Measurements from ENCODE around the gene PPA2.

DNA sequence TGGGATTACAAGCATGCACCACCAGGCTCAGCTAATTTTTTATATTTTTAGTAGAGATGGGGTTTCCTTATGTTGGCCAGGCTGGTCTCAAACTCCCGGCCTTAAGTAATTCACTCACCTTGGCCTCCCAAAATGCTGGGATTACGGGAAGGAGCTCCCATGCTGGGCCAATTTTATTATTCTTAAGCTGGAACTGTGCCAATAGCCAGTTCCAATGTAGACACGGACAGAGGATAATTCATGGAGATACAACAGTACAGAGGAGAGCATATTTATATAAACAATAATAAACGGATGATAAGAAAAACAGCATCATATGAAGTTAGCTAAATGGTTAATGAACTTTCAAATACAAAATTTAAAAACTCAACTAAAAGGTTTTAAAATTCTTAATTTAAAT, 87.8 kb downstream of the PPA2 start:
- TF ChIP-seq, protein P1, sequence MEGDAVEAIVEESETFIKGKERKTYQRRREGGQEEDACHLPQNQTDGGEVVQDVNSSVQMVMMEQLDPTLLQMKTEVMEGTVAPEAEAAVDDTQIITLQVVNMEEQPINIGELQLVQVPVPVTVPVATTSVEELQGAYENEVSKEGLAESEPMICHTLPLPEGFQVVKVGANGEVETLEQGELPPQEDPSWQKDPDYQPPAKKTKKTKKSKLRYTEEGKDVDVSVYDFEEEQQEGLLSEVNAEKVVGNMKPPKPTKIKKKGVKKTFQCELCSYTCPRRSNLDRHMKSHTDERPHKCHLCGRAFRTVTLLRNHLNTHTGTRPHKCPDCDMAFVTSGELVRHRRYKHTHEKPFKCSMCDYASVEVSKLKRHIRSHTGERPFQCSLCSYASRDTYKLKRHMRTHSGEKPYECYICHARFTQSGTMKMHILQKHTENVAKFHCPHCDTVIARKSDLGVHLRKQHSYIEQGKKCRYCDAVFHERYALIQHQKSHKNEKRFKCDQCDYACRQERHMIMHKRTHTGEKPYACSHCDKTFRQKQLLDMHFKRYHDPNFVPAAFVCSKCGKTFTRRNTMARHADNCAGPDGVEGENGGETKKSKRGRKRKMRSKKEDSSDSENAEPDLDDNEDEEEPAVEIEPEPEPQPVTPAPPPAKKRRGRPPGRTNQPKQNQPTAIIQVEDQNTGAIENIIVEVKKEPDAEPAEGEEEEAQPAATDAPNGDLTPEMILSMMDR (conservative IDR thresholded peaks at IDR 0.05), result no peak
- TF ChIP-seq EZH2 (IDR thresholded peaks at IDR 0.05; ENCODE audit: low read depth), result no peak
